SK-N-SH (cell line): ENCODE results near the gene TNFSF13. TPM values are rescaled to one million over a fixed set of nuclear protein-coding genes. Genes with fewer than 3 reads are reported as not detected.
A peak's percentile ranks its signal among the peaks of the same experiment; 100 is the strongest.

ENCODE experiments used
- ELF1 ChIP-seq: IDR thresholded peaks from 2 replicates; pipeline ENCODE4 v1.4.0; 2012
- EP300 ChIP-seq, 2 experiments: IDR thresholded peaks; 2 replicates each; pipeline versions ENCODE4 v1.4.0 to v1.6.1; 2012; ENCODE audit warnings: borderline replicate concordance in 1 of 2, low read depth in 1 of 2, low read length in 1 of 2
- FOXJ3 ChIP-seq: sonication (generic); formaldehyde crosslinking; IDR thresholded peaks from 2 replicates; pipeline ENCODE4 v1.5.1; 2020; ENCODE audit warnings: mild to moderate bottlenecking, missing genetic modification reagents
- FOXM1 ChIP-seq: IDR thresholded peaks from 2 replicates; pipeline ENCODE4 v1.4.0; 2012; ENCODE audit warnings: low read depth, mild to moderate bottlenecking
- GABPA ChIP-seq: IDR thresholded peaks from 2 replicates; pipeline ENCODE4 v1.4.0; 2012; ENCODE audit warnings: low read depth, mild to moderate bottlenecking
- MEF2A ChIP-seq: IDR thresholded peaks from 2 replicates; pipeline ENCODE4 v1.4.0; 2012; ENCODE audit warnings: low read depth, borderline replicate concordance
- MXI1 ChIP-seq: IDR thresholded peaks from 2 replicates; pipeline ENCODE4 v1.6.1; 2012; ENCODE audit warnings: mild to moderate bottlenecking, low read depth, low read length, improper control_type of control experiment
- NRF1 ChIP-seq: IDR thresholded peaks from 2 replicates; pipeline ENCODE4 v1.6.1; 2012; ENCODE audit warnings: low read depth, mild to moderate bottlenecking, low read length
- POLR2AphosphoS5 ChIP-seq: IDR thresholded peaks from 2 replicates; pipeline ENCODE4 v1.6.1; 2012; ENCODE audit warnings: low read depth, low read length
- RAD21 ChIP-seq: IDR thresholded peaks from 2 replicates; pipeline ENCODE4 v1.6.1; 2012; ENCODE audit warnings: mild to moderate bottlenecking, low read length
- RCOR1 ChIP-seq: fragments of 150-350 bp; IDR thresholded peaks from 2 replicates; pipeline ENCODE4 v1.6.1; 2017; ENCODE audit warnings: antibody characterized with exemption, low read length
- RFX5 ChIP-seq: IDR thresholded peaks from 2 replicates; pipeline ENCODE4 v1.6.1; 2012; ENCODE audit warnings: mild to moderate bottlenecking, improper control_type of control experiment, low read length
- SMC3 ChIP-seq: IDR thresholded peaks from 2 replicates; pipeline ENCODE4 v1.6.1; 2012; ENCODE audit warnings: low read depth, low read length, improper control_type of control experiment
- TAF1 ChIP-seq: IDR thresholded peaks from 2 replicates; pipeline ENCODE4 v1.6.1; 2012; ENCODE audit warnings: low read depth, mild to moderate bottlenecking, low read length, moderate library complexity, borderline replicate concordance
- TEAD4 ChIP-seq: IDR thresholded peaks from 2 replicates; pipeline ENCODE4 v1.4.0; 2012; ENCODE audit warnings: mild to moderate bottlenecking, borderline replicate concordance; ENCODE audit not compliant: insufficient read depth
- YY1 ChIP-seq: IDR thresholded peaks from 2 replicates; pipeline ENCODE4 v1.4.0; 2012; ENCODE audit warnings: low read depth, mild to moderate bottlenecking
- polyA plus RNA-seq, 3 experiments: library from polyadenylated mRNA; depleted of rRNA; stranded (reverse); fragments of >200 nt; gene quantifications; 2 replicates each; pipeline ENCODE4 v1.2.3, GENCODE V29; 2012
- TF ChIP-seq, protein P1 (sequence below): fragments of 200-600 bp; sonication (generic); IDR thresholded peaks from 2 replicates; pipeline ENCODE4 v1.6.1; 2017; ENCODE audit warnings: antibody characterized with exemption, mild to moderate bottlenecking, moderate library complexity
- TF ChIP-seq, protein P2 (sequence below): fragments of 150-350 bp; IDR thresholded peaks from 2 replicates; pipeline ENCODE4 v1.6.1; 2017; ENCODE audit warnings: antibody characterized with exemption, low read length, low read depth, borderline replicate concordance
- TF ChIP-seq, protein P3 (sequence below): IDR thresholded peaks from 2 replicates; pipeline ENCODE4 v1.4.0; 2012; ENCODE audit warnings: low read depth
- TF ChIP-seq, protein P4 (sequence below): IDR thresholded peaks from 2 replicates; pipeline ENCODE4; 2012
- TF ChIP-seq, protein P5 (sequence below): IDR thresholded peaks from 2 replicates; pipeline ENCODE4 v1.6.1; 2012; ENCODE audit warnings: mild to moderate bottlenecking, low read depth, low read length, moderate library complexity
- TF ChIP-seq, protein P6 (sequence below): IDR thresholded peaks from 2 replicates; pipeline ENCODE4 v1.4.0; 2012; ENCODE audit warnings: low read depth, borderline replicate concordance

TNFSF13 gene
- polyA plus RNA-seq, 1 of the 3 experiments (the other 2 are of a cell fraction) = 2.1 TPM

DNA sequence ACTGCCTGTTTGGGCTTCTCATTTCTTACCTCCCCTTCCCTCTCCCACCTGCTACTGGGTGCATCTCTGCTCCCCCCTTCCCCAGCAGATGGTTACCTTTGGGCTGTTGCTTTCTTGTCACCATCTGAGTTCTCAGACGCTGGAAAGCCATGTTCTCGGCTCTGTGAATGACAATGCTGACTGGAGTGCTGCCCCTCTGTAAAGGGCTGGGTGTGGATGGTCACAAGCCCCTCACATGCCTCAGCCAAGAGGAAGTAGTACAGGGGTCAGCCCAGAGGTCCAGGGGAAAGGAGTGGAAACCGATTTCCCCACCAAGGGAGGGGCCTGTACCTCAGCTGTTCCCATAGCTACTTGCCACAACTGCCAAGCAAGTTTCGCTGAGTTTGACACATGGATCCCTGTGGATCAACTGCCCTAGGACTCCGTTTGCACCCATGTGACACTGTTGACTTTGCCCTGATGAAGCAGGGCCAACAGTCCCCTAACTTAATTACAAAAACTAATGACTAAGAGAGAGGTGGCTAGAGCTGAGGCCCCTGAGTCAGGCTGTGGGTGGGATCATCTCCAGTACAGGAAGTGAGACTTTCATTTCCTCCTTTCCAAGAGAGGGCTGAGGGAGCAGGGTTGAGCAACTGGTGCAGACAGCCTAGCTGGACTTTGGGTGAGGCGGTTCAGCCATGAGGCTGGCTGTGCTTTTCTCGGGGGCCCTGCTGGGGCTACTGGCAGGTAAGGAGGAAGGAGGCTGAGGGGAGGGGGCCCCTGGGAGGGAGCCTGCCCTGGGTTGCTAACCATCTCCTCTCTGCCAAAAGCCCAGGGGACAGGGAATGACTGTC, 20.7 kb downstream of the TNFSF13 start, which contains the start of gene CD68 (continued):
- TF ChIP-seq TAF1 (peak; percentile 54; the same call in 1 of the 2 replicates), RAD21 (no peak), POLR2AphosphoS5 (peak; percentile 96), FOXJ3 (CRISPR knock-in tag) (no peak), TEAD4 (no peak), MXI1 (peak; percentile 61; the same call in 1 of the 2 replicates), MEF2A (no peak), EP300 (IDR thresholded peaks at IDR 0.05; ENCODE audit: borderline replicate concordance in 1 of 2, low read depth in 1 of 2, low read length in 1 of 2) (peak in 1 of 2 experiments; percentile 18; a peak in 1 of 4 replicates), GABPA (peak; percentile 66), YY1 (no peak), RCOR1 (no peak), SMC3 (no peak), FOXM1 (no peak), RFX5 (no peak), NRF1 (no peak), ELF1 (peak; percentile 47; the same call in 1 of the 2 replicates)
- TF ChIP-seq, protein P1, sequence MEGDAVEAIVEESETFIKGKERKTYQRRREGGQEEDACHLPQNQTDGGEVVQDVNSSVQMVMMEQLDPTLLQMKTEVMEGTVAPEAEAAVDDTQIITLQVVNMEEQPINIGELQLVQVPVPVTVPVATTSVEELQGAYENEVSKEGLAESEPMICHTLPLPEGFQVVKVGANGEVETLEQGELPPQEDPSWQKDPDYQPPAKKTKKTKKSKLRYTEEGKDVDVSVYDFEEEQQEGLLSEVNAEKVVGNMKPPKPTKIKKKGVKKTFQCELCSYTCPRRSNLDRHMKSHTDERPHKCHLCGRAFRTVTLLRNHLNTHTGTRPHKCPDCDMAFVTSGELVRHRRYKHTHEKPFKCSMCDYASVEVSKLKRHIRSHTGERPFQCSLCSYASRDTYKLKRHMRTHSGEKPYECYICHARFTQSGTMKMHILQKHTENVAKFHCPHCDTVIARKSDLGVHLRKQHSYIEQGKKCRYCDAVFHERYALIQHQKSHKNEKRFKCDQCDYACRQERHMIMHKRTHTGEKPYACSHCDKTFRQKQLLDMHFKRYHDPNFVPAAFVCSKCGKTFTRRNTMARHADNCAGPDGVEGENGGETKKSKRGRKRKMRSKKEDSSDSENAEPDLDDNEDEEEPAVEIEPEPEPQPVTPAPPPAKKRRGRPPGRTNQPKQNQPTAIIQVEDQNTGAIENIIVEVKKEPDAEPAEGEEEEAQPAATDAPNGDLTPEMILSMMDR = no peak
- TF ChIP-seq, protein P2, sequence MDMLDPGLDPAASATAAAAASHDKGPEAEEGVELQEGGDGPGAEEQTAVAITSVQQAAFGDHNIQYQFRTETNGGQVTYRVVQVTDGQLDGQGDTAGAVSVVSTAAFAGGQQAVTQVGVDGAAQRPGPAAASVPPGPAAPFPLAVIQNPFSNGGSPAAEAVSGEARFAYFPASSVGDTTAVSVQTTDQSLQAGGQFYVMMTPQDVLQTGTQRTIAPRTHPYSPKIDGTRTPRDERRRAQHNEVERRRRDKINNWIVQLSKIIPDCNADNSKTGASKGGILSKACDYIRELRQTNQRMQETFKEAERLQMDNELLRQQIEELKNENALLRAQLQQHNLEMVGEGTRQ = no peak
- TF ChIP-seq, protein P3, sequence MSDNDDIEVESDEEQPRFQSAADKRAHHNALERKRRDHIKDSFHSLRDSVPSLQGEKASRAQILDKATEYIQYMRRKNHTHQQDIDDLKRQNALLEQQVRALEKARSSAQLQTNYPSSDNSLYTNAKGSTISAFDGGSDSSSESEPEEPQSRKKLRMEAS = peak; percentile 73
- TF ChIP-seq, protein P4, sequence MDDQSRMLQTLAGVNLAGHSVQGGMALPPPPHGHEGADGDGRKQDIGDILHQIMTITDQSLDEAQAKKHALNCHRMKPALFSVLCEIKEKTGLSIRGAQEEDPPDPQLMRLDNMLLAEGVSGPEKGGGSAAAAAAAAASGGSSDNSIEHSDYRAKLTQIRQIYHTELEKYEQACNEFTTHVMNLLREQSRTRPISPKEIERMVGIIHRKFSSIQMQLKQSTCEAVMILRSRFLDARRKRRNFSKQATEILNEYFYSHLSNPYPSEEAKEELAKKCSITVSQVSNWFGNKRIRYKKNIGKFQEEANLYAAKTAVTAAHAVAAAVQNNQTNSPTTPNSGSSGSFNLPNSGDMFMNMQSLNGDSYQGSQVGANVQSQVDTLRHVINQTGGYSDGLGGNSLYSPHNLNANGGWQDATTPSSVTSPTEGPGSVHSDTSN = peak; percentile 66
- TF ChIP-seq, protein P5, sequence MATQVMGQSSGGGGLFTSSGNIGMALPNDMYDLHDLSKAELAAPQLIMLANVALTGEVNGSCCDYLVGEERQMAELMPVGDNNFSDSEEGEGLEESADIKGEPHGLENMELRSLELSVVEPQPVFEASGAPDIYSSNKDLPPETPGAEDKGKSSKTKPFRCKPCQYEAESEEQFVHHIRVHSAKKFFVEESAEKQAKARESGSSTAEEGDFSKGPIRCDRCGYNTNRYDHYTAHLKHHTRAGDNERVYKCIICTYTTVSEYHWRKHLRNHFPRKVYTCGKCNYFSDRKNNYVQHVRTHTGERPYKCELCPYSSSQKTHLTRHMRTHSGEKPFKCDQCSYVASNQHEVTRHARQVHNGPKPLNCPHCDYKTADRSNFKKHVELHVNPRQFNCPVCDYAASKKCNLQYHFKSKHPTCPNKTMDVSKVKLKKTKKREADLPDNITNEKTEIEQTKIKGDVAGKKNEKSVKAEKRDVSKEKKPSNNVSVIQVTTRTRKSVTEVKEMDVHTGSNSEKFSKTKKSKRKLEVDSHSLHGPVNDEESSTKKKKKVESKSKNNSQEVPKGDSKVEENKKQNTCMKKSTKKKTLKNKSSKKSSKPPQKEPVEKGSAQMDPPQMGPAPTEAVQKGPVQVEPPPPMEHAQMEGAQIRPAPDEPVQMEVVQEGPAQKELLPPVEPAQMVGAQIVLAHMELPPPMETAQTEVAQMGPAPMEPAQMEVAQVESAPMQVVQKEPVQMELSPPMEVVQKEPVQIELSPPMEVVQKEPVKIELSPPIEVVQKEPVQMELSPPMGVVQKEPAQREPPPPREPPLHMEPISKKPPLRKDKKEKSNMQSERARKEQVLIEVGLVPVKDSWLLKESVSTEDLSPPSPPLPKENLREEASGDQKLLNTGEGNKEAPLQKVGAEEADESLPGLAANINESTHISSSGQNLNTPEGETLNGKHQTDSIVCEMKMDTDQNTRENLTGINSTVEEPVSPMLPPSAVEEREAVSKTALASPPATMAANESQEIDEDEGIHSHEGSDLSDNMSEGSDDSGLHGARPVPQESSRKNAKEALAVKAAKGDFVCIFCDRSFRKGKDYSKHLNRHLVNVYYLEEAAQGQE = peak; percentile 39; the same call in 1 of the 2 replicates
- TF ChIP-seq, protein P6, sequence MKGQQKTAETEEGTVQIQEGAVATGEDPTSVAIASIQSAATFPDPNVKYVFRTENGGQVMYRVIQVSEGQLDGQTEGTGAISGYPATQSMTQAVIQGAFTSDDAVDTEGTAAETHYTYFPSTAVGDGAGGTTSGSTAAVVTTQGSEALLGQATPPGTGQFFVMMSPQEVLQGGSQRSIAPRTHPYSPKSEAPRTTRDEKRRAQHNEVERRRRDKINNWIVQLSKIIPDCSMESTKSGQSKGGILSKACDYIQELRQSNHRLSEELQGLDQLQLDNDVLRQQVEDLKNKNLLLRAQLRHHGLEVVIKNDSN = no peak
